CD4-positive, CD25-positive, alpha-beta regulatory T cell (primary cell): ENCODE data around the gene CNTN4. TPM values are rescaled to one million over a fixed set of nuclear protein-coding genes. Genes with fewer than 3 reads are reported as not detected.

ENCODE experiments used
- ATAC-seq, 2 donors: fragments of 150-1000 bp; cut with Tn5 transposase; one replicate each; pipeline ENCODE4 v1.10.0; 2021; ENCODE audit warnings: low read depth in 2 of 2, moderate number of reproducible peaks in 2 of 2, moderate library complexity in 1 of 2
- DNase-seq, 3 donors: peaks; one replicate each; pipeline versions ENCODE4 v3.0.0 to v3.0.0-alpha.2; 2012 to 2022; ENCODE audit warnings: mixed read lengths in 1 of 3
- H3K27ac ChIP-seq: one replicate; pipeline ENCODE4 v1.7.0; 2013; ENCODE audit warnings: mild to moderate bottlenecking, low read length; ENCODE audit not compliant: insufficient read depth, poor library complexity, severe bottlenecking
- H3K27me3 ChIP-seq: one replicate; pipeline ENCODE4 v1.7.0; 2013; ENCODE audit warnings: low read length; ENCODE audit not compliant: control insufficient read depth, insufficient read depth
- H3K36me3 ChIP-seq: one replicate; pipeline ENCODE4 v1.7.0; 2013; ENCODE audit warnings: mild to moderate bottlenecking, low read length, moderate library complexity; ENCODE audit not compliant: control insufficient read depth, insufficient read depth
- H3K4me1 ChIP-seq: 2 replicates; pipeline ENCODE4 v1.7.0; 2013; ENCODE audit warnings: mild to moderate bottlenecking, low read length; ENCODE audit not compliant: insufficient read depth, control insufficient read depth, poor library complexity, severe bottlenecking
- H3K4me3 ChIP-seq: one replicate; pipeline ENCODE4 v1.7.0; 2013; ENCODE audit warnings: low read depth, mild to moderate bottlenecking, low read length, moderate library complexity
- H3K9me3 ChIP-seq, 2 experiments: 1 replicate in 1 of 2; 2 replicates in 1 of 2; pipeline ENCODE4 v1.7.0; 2013; ENCODE audit warnings: low read length in 2 of 2, mild to moderate bottlenecking in 1 of 2, moderate library complexity in 1 of 2; ENCODE audit not compliant: control insufficient read depth in 2 of 2
- H3K27ac Mint-ChIP-seq, 3 donors: one replicate each; pipeline ENCODE4 v1.8.0; 2020 to 2022; ENCODE audit warnings: mild to moderate bottlenecking in 3 of 3, mixed read lengths in 3 of 3, moderate library complexity in 2 of 3
- H3K27me3 Mint-ChIP-seq: one replicate; pipeline ENCODE4 v1.8.0; 2022; ENCODE audit warnings: mild to moderate bottlenecking, mixed read lengths
- H3K36me3 Mint-ChIP-seq: one replicate; pipeline ENCODE4 v1.8.0; 2020; ENCODE audit warnings: mixed read lengths
- H3K4me1 Mint-ChIP-seq, 4 donors: one replicate each; pipeline ENCODE4 v1.8.0; 2020 to 2022; ENCODE audit warnings: mixed read lengths in 4 of 4, mild to moderate bottlenecking in 1 of 4
- H3K4me3 Mint-ChIP-seq, 4 donors: one replicate each; pipeline ENCODE4 v1.8.0; 2020 to 2022; ENCODE audit warnings: mild to moderate bottlenecking in 4 of 4, mixed read lengths in 4 of 4, moderate library complexity in 3 of 4
- H3K9me3 Mint-ChIP-seq, 7 donors: one replicate each; pipeline ENCODE4 v1.8.0; 2020 to 2022; ENCODE audit warnings: mixed read lengths in 7 of 7, mild to moderate bottlenecking in 3 of 7, moderate library complexity in 2 of 7
- polyA plus RNA-seq, 4 donors: library from polyadenylated mRNA; unstranded; fragments of 300-500 nt; fragmentation: Illumina TruSeq; gene quantifications; one replicate each; pipeline ENCODE4 v1.2.3, GENCODE V29; 2021
- total RNA-seq: library from RNA; stranded (reverse); gene quantifications from one replicate; pipeline ENCODE4 v1.2.3, GENCODE V29; 2022

Gene CNTN4
- total and polyA plus RNA-seq, 5 donors from 2014 or later, result not detected

GRCh38 chr3:2283818-2284217 is 185.2 kb downstream of the CNTN4 start:
- no peak overlapping the region for H3K4me3 ChIP-seq
- Mint-ChIP-seq H3K9me3 (peaks cover 0 to 7% (median 5%) of the 10 kb centered on the region in 7 donors), H3K36me3 (no peaks in the 10 kb centered on the region), H3K4me1 (no peaks in the 10 kb centered on the region), H3K27me3 (no peaks in the 10 kb centered on the region), H3K27ac (peak overlapping the region in 1 of 3 donors; percentile 88), H3K4me3 (no peak overlapping the region)
- ATAC-seq (no peak), DNase-seq (no peak)
- no peaks in the 10 kb centered on the region for H3K4me1 ChIP-seq
- H3K9me3 ChIP-seq, result no peaks in the 10 kb centered on the region
- no peaks in the 10 kb centered on the region for H3K27me3 ChIP-seq
- H3K36me3 ChIP-seq, result no peaks in the 10 kb centered on the region
- no peak overlapping the region for H3K27ac ChIP-seq

- Histone ChIP-seq H3K4me3 (no peak overlapping the region), H3K9me3 (no peaks in the 10 kb centered on the region), H3K36me3 (no peaks in the 10 kb centered on the region), H3K27ac (no peak overlapping the region), H3K4me1 (no peaks in the 10 kb centered on the region), H3K27me3 (no peaks in the 10 kb centered on the region)
- Mint-ChIP-seq H3K27me3 (no peaks in the 10 kb centered on the region), H3K36me3 (no peaks in the 10 kb centered on the region), H3K4me1 (no peaks in the 10 kb centered on the region), H3K9me3 (peaks cover 1 to 20% (median 5%) of the 10 kb centered on the region in 7 donors), H3K4me3 (no peak overlapping the region), H3K27ac (no peak overlapping the region)
- DNase-seq (no peak), ATAC-seq (no peak)
Observed at GRCh38 chr3:2300938-2301337, 202.3 kb downstream of the CNTN4 start.

GRCh38 chr3:2301361-2301760 is 202.7 kb downstream of the CNTN4 start:
- H3K4me3 Mint-ChIP-seq, result no peak overlapping the region

GRCh38 chr3:2303566-2303965 is 204.9 kb downstream of the CNTN4 start:
- Mint-ChIP-seq H3K27me3 (no peaks in the 10 kb centered on the region), H3K36me3 (no peaks in the 10 kb centered on the region), H3K4me1 (no peaks in the 10 kb centered on the region), H3K4me3 (no peak overlapping the region), H3K27ac (no peak overlapping the region), H3K9me3 (peaks cover 0 to 20% (median 5%) of the 10 kb centered on the region in 7 donors)
- Histone ChIP-seq H3K4me3 (no peak overlapping the region), H3K36me3 (no peaks in the 10 kb centered on the region), H3K27me3 (no peaks in the 10 kb centered on the region), H3K27ac (no peak overlapping the region), H3K9me3 (no peaks in the 10 kb centered on the region), H3K4me1 (no peaks in the 10 kb centered on the region)
- ATAC-seq, result no peak
- no peak for DNase-seq

More at GRCh38 chr3:2301361-2301760, 202.7 kb downstream of the CNTN4 start:
- no peaks in the 10 kb centered on the region for H3K4me1 Mint-ChIP-seq
- ATAC-seq (no peak), DNase-seq (no peak)
- Histone ChIP-seq H3K4me3 (no peak overlapping the region), H3K36me3 (no peaks in the 10 kb centered on the region), H3K4me1 (no peaks in the 10 kb centered on the region), H3K27ac (no peak overlapping the region), H3K27me3 (no peaks in the 10 kb centered on the region), H3K9me3 (no peaks in the 10 kb centered on the region)
- H3K9me3 Mint-ChIP-seq, result peaks cover 1 to 20% (median 4%) of the 10 kb centered on the region in 7 donors
- no peaks in the 10 kb centered on the region for H3K27me3 Mint-ChIP-seq
- H3K36me3 Mint-ChIP-seq, result no peaks in the 10 kb centered on the region
- H3K27ac Mint-ChIP-seq, result no peak overlapping the region

GRCh38 chr3:2311022-2311421 is 212.4 kb downstream of the CNTN4 start:
- Mint-ChIP-seq H3K36me3 (no peaks in the 10 kb centered on the region), H3K27ac (no peak overlapping the region), H3K9me3 (peaks cover 0 to 8% (median 0%) of the 10 kb centered on the region in 7 donors), H3K4me1 (no peaks in the 10 kb centered on the region), H3K27me3 (no peaks in the 10 kb centered on the region), H3K4me3 (no peak overlapping the region)
- Histone ChIP-seq H3K4me1 (no peaks in the 10 kb centered on the region), H3K27ac (no peak overlapping the region), H3K4me3 (no peak overlapping the region), H3K9me3 (no peaks in the 10 kb centered on the region), H3K36me3 (no peaks in the 10 kb centered on the region), H3K27me3 (no peaks in the 10 kb centered on the region)
- DNase-seq (no peak), ATAC-seq (no peak)

- Histone ChIP-seq H3K27me3 (no peaks in the 10 kb centered on the region), H3K9me3 (no peaks in the 10 kb centered on the region), H3K27ac (no peak overlapping the region), H3K4me1 (no peaks in the 10 kb centered on the region), H3K36me3 (no peaks in the 10 kb centered on the region), H3K4me3 (no peak overlapping the region)
- no peak for DNase-seq
- H3K27ac Mint-ChIP-seq, result no peak overlapping the region
- no peaks in the 10 kb centered on the region for H3K27me3 Mint-ChIP-seq
- H3K4me1 Mint-ChIP-seq, result no peaks in the 10 kb centered on the region
- H3K36me3 Mint-ChIP-seq, result no peaks in the 10 kb centered on the region
- no peak overlapping the region for H3K4me3 Mint-ChIP-seq
- no peak for ATAC-seq
- H3K9me3 Mint-ChIP-seq, result peaks cover 0 to 7% (median 0%) of the 10 kb centered on the region in 7 donors
Observed at GRCh38 chr3:2317521-2317920, 218.9 kb downstream of the CNTN4 start.

- H3K27me3 Mint-ChIP-seq, result no peaks in the 10 kb centered on the region
- no peaks in the 10 kb centered on the region for H3K36me3 Mint-ChIP-seq
- no peaks in the 10 kb centered on the region for H3K4me1 Mint-ChIP-seq
- no peaks in the 10 kb centered on the region for H3K4me1 ChIP-seq
- no peak overlapping the region for H3K4me3 ChIP-seq
- no peaks in the 10 kb centered on the region for H3K36me3 ChIP-seq
- H3K27ac Mint-ChIP-seq, result no peak overlapping the region
- peaks cover 0 to 4% of the 10 kb centered on the region in 2 experiments for H3K9me3 ChIP-seq
- no peaks in the 10 kb centered on the region for H3K27me3 ChIP-seq
- peaks cover 0 to 3% (median 0%) of the 10 kb centered on the region in 7 donors for H3K9me3 Mint-ChIP-seq
- H3K4me3 Mint-ChIP-seq, result no peak overlapping the region
- H3K27ac ChIP-seq, result no peak overlapping the region
- DNase-seq, result no peak
- no peak for ATAC-seq
Observed at GRCh38 chr3:2334921-2335320, 236.3 kb downstream of the CNTN4 start.

GRCh38 chr3:2343031-2343682 is 244.5 kb downstream of the CNTN4 start:
- Mint-ChIP-seq H3K27me3 (no peaks in the 10 kb centered on the region), H3K9me3 (peaks cover 0 to 4% (median 0%) of the 10 kb centered on the region in 7 donors), H3K4me1 (no peaks in the 10 kb centered on the region), H3K27ac (no peak overlapping the region), H3K36me3 (no peaks in the 10 kb centered on the region), H3K4me3 (no peak overlapping the region)
- no peak overlapping the region for H3K4me3 ChIP-seq
- H3K27ac ChIP-seq, result no peak overlapping the region
- H3K36me3 ChIP-seq, result no peaks in the 10 kb centered on the region
- ATAC-seq (no peak), DNase-seq (no peak)
- no peaks in the 10 kb centered on the region for H3K4me1 ChIP-seq
- H3K27me3 ChIP-seq, result no peaks in the 10 kb centered on the region
- H3K9me3 ChIP-seq, result no peaks in the 10 kb centered on the region
